SK-N-SH (cell line): ENCODE data around the gene FNDC3B. TPM values are rescaled to one million over a fixed set of nuclear protein-coding genes. Genes with fewer than 3 reads are reported as not detected.

Source experiments
- CTCF ChIA-PET: fragments of 300-600, 350-600 bp; formaldehyde crosslinking; extraction: SDS; loops from one replicate; lab custom pipeline; 2021; lab: Yijun Ruan, JAX
- POLR2A ChIA-PET: fragments of 350-600 bp; sonication (Branson Sonifier 250); formaldehyde crosslinking; extraction: SDS; loops from one replicate; lab custom pipeline; 2020; ENCODE audit warnings: antibody characterized with exemption, inconsistent platforms; lab: Yijun Ruan, JAX
- DNase-seq: peaks from one replicate; pipeline ENCODE4 v3.0.0; 2012
- H2AFZ ChIP-seq: fragments of 200-600 bp; sonication (generic); 2 replicates; pipeline ENCODE4 v1.8.1; 2016; ENCODE audit warnings: antibody characterized with exemption, mild to moderate bottlenecking, low read depth
- H3F3A ChIP-seq: fragments of 200-600 bp; sonication (generic); replicated peaks from 2 replicates; pipeline ENCODE3; 2016; ENCODE audit warnings: antibody characterized with exemption, mild to moderate bottlenecking; ENCODE audit not compliant: insufficient read depth
- H3K27ac ChIP-seq, 2 experiments: fragments of 200-500 bp in 1 of 2; fragments of 200-600 bp in 1 of 2; sonication (Bioruptor generic) in 1 of 2; sonication (generic), shearing (Covaris generic) in 1 of 2; 2 replicates each; pipeline versions ENCODE4 v1.5.1 to v1.6.1; 2014 to 2016; ENCODE audit warnings: low read depth in 2 of 2, inconsistent platforms in 1 of 2, low read length in 1 of 2, mild to moderate bottlenecking in 1 of 2, mixed read lengths in 1 of 2
- H3K27me3 ChIP-seq: fragments of 200-600 bp; sonication (generic), shearing (Covaris generic); 2 replicates; pipeline ENCODE4 v1.6.1; 2016; ENCODE audit warnings: mixed run types; ENCODE audit not compliant: insufficient read depth
- H3K36me3 ChIP-seq, 2 experiments: fragments of 200-500 bp in 1 of 2; fragments of 200-600 bp in 1 of 2; sonication (Bioruptor generic) in 1 of 2; sonication (generic) in 1 of 2; replicated peaks in 1 of 2; 2 replicates each; pipeline versions ENCODE3 to v1.5.1; 2014 to 2016; ENCODE audit warnings: low read length in 1 of 2, mild to moderate bottlenecking in 1 of 2; ENCODE audit not compliant: insufficient read depth in 2 of 2, control insufficient read depth in 1 of 2
- H3K4me1 ChIP-seq, 2 experiments: fragments of 200-500 bp in 1 of 2; fragments of 200-600 bp in 1 of 2; sonication (Bioruptor generic) in 1 of 2; sonication (generic), shearing (Covaris generic) in 1 of 2; 2 replicates each; pipeline versions ENCODE4 v1.5.1 to v1.6.1; 2014 to 2016; ENCODE audit warnings: low read depth in 1 of 2, low read length in 1 of 2, mixed run types in 1 of 2; ENCODE audit not compliant: insufficient read depth in 2 of 2, control insufficient read depth in 1 of 2
- H3K4me2 ChIP-seq: fragments of 200-600 bp; sonication (generic), shearing (Covaris generic); 2 replicates; pipeline ENCODE4 v1.6.1; 2017; ENCODE audit warnings: mixed run types
- H3K4me3 ChIP-seq, 2 experiments: fragments of 200-500 bp in 1 of 2; fragments of 200-600 bp in 1 of 2; sonication (Bioruptor generic) in 1 of 2; sonication (generic), shearing (Covaris generic) in 1 of 2; 2 replicates each; pipeline versions ENCODE4 v1.5.1 to v1.8.1; 2014 to 2016; ENCODE audit warnings: low read depth in 2 of 2, inconsistent platforms in 1 of 2, low read length in 1 of 2, mild to moderate bottlenecking in 1 of 2, mixed read lengths in 1 of 2, moderate library complexity in 1 of 2
- H3K79me2 ChIP-seq: fragments of 200-600 bp; sonication (generic); 2 replicates; pipeline ENCODE4 v1.8.1; 2017; ENCODE audit warnings: mild to moderate bottlenecking; ENCODE audit not compliant: insufficient read depth
- H3K9ac ChIP-seq: fragments of 200-600 bp; sonication (generic); 2 replicates; pipeline ENCODE4 v1.6.1; 2017; ENCODE audit warnings: mixed run types
- H3K9me2 ChIP-seq: fragments of 200-600 bp; sonication (generic); 2 replicates; pipeline ENCODE4 v1.6.1; 2017; ENCODE audit warnings: mixed run types
- H3K9me3 ChIP-seq: fragments of 200-600 bp; sonication (generic); 2 replicates; pipeline ENCODE4 v1.6.1; 2017; ENCODE audit warnings: mixed run types, mild to moderate bottlenecking, moderate library complexity
- H4K20me1 ChIP-seq: fragments of 200-600 bp; sonication (generic); 2 replicates; pipeline ENCODE4 v1.6.1; 2017; ENCODE audit warnings: mild to moderate bottlenecking, mixed run types; ENCODE audit not compliant: insufficient read depth
- CHD2 ChIP-seq: fragments of 150-350 bp; IDR thresholded peaks from 2 replicates; pipeline ENCODE4 v1.6.1; 2018; ENCODE audit warnings: low read length; ENCODE audit not compliant: partially characterized antibody
- EZH2phosphoT487 ChIP-seq: fragments of 200-600 bp; sonication (generic); IDR thresholded peaks from 2 replicates; pipeline ENCODE4 v1.6.1; 2017; ENCODE audit warnings: low read depth, mixed run types, mild to moderate bottlenecking, antibody characterized with exemption, moderate library complexity, borderline replicate concordance
- FOSL2 ChIP-seq: IDR thresholded peaks from 2 replicates; pipeline ENCODE4 v1.4.0; 2012; ENCODE audit warnings: low read depth, mild to moderate bottlenecking, moderate library complexity, borderline replicate concordance
- FOXJ3 ChIP-seq: sonication (generic); formaldehyde crosslinking; IDR thresholded peaks from 2 replicates; pipeline ENCODE4 v1.5.1; 2020; ENCODE audit warnings: mild to moderate bottlenecking, missing genetic modification reagents
- MEF2A ChIP-seq: IDR thresholded peaks from 2 replicates; pipeline ENCODE4 v1.4.0; 2012; ENCODE audit warnings: low read depth, borderline replicate concordance
- MXI1 ChIP-seq: IDR thresholded peaks from 2 replicates; pipeline ENCODE4 v1.6.1; 2012; ENCODE audit warnings: mild to moderate bottlenecking, low read depth, low read length, improper control_type of control experiment
- NFIC ChIP-seq: IDR thresholded peaks from 2 replicates; pipeline ENCODE4 v1.4.0; 2012; ENCODE audit warnings: borderline replicate concordance
- RAD21 ChIP-seq: IDR thresholded peaks from 2 replicates; pipeline ENCODE4 v1.6.1; 2012; ENCODE audit warnings: mild to moderate bottlenecking, low read length
- USF1 ChIP-seq: IDR thresholded peaks from 2 replicates; pipeline ENCODE4 v1.4.0; 2012; ENCODE audit warnings: low read depth, borderline replicate concordance
- YY1 ChIP-seq: IDR thresholded peaks from 2 replicates; pipeline ENCODE4 v1.4.0; 2012; ENCODE audit warnings: low read depth, mild to moderate bottlenecking
- WGBS: methylation state at CpG from one replicate; pipeline ENCODE4 v1.1.6; 2017; ENCODE audit warnings: low lambda C conversion rate; 5-methylcytosine and 5-hydroxymethylcytosine counted together
- polyA plus RNA-seq, 3 experiments: library from polyadenylated mRNA; depleted of rRNA; stranded (reverse); fragments of >200 nt; gene quantifications; 2 replicates each; pipeline ENCODE4 v1.2.3, GENCODE V29; 2012

FNDC3B gene
- polyA plus RNA-seq, 1 of the 3 experiments (the other 2 are of a cell fraction): 10.4 TPM

- H3K27ac ChIP-seq: no peak overlapping the region
- no peak for DNase-seq
- no peaks in the 10 kb centered on the region for H3K9me3 ChIP-seq
- H3K79me2 ChIP-seq: peaks cover 7% of the 10 kb centered on the region; the same call in 1 of the 2 replicates
- H3K36me3 ChIP-seq: peaks cover 46 to 70% of the 10 kb centered on the region in 2 experiments
- CTCF ChIA-PET: interaction anchor here (0.9 to 3.1 kb wide), 4 partner anchors 8 to 20 kb away, joined by 3 to 22 read pairs (median 4); no protein-coding TSS in a partner anchor
- H3K4me3 ChIP-seq: no peak overlapping the region
- WGBS: 97% methylated on average over 2 of the region's 2 CpGs
- POLR2A ChIA-PET: no interaction called here
- no peaks in the 10 kb centered on the region for H4K20me1 ChIP-seq
- peaks cover 7% of the 10 kb centered on the region for H3F3A ChIP-seq
- no peak overlapping the region for H2AFZ ChIP-seq
- H3K4me1 ChIP-seq: peaks cover 16 to 26% of the 10 kb centered on the region in 2 experiments
- H3K4me2 ChIP-seq: no peak overlapping the region
- H3K27me3 ChIP-seq: no peaks in the 10 kb centered on the region
- H3K9ac ChIP-seq: no peak overlapping the region
- TF ChIP-seq MXI1 (no peak), CHD2 (no peak), YY1 (no peak), NFIC (no peak), MEF2A (no peak), USF1 (no peak), FOSL2 (no peak), RAD21 (no peak)
- H3K9me2 ChIP-seq: no peaks in the 10 kb centered on the region
Observed at GRCh38 chr3:172321035-172321434, 281.7 kb downstream of the FNDC3B start.

GRCh38 chr3:172323894-172324610, 284.7 kb downstream of the FNDC3B start:
- Histone ChIP-seq H4K20me1 (no peaks in the 10 kb centered on the region), H3K4me2 (no peak overlapping the region), H3K4me3 (no peak overlapping the region), H3K9ac (no peak overlapping the region), H3K79me2 (0 out of 2 replicates have a peak, but pooled peaks cover 7% of the 10 kb centered on the region), H3K27ac (no peak overlapping the region), H3K4me1 (peaks cover 6 to 8% of the 10 kb centered on the region in 2 experiments; a peak in 2 of 4 replicates), H3F3A (no peaks in the 10 kb centered on the region), H2AFZ (no peak overlapping the region), H3K36me3 (peaks cover 54 to 85% of the 10 kb centered on the region in 2 experiments), H3K9me2 (no peaks in the 10 kb centered on the region), H3K27me3 (no peaks in the 10 kb centered on the region), H3K9me3 (no peaks in the 10 kb centered on the region)
- WGBS: 97% methylated on average over 10 of the region's 10 CpGs
- ChIA-PET POLR2A (no interaction called here), CTCF (no interaction called here)
- DNase-seq: no peak
- TF ChIP-seq MEF2A (no peak), USF1 (no peak), EZH2phosphoT487 (no peak), FOXJ3 (CRISPR knock-in tag) (no peak), FOSL2 (no peak)
